ENCODE results near the gene SLC2A4RG. TPM values are rescaled to one million over a fixed set of nuclear protein-coding genes. Genes with fewer than 3 reads are reported as not detected.
A peak's percentile ranks its signal among the peaks of the same experiment; 100 is the strongest.

Gene SLC2A4RG
- total RNA-seq, 1 donor from 2014 or later = 64.1 TPM

GRCh38 chr20:63698739-63699465 is 40.7 kb upstream of the SLC2A4RG start:
- Histone ChIP-seq H3K27me3 (no peaks in the 10 kb centered on the region), H3K4me1 (peaks cover 16% of the 10 kb centered on the region), H3K9me3 (no peaks in the 10 kb centered on the region), H3K4me3 (no peak overlapping the region), H3K27ac (peak overlapping the region; percentile 60), H3K36me3 (peaks cover 20% of the 10 kb centered on the region)
- peak; percentile 2 for ATAC-seq
- TF ChIP-seq, protein P1, sequence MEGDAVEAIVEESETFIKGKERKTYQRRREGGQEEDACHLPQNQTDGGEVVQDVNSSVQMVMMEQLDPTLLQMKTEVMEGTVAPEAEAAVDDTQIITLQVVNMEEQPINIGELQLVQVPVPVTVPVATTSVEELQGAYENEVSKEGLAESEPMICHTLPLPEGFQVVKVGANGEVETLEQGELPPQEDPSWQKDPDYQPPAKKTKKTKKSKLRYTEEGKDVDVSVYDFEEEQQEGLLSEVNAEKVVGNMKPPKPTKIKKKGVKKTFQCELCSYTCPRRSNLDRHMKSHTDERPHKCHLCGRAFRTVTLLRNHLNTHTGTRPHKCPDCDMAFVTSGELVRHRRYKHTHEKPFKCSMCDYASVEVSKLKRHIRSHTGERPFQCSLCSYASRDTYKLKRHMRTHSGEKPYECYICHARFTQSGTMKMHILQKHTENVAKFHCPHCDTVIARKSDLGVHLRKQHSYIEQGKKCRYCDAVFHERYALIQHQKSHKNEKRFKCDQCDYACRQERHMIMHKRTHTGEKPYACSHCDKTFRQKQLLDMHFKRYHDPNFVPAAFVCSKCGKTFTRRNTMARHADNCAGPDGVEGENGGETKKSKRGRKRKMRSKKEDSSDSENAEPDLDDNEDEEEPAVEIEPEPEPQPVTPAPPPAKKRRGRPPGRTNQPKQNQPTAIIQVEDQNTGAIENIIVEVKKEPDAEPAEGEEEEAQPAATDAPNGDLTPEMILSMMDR (IDR thresholded peaks at IDR 0.05) = no peak
- peak; percentile 67 for DNase-seq
- intact Hi-C loops (cut with DNase I) = no loop called here

- TF ChIP-seq, protein P1 (IDR thresholded peaks at IDR 0.05) = no peak
- peak overlapping the region; percentile 60 for H3K27ac ChIP-seq
- H3K36me3 ChIP-seq = peaks cover 22% of the 10 kb centered on the region
- no peaks in the 10 kb centered on the region for H3K27me3 ChIP-seq
- intact Hi-C loops (cut with DNase I) = no loop called here
- DNase-seq = no peak
- H3K4me3 ChIP-seq = no peak overlapping the region
- H3K4me1 ChIP-seq = peaks cover 16% of the 10 kb centered on the region
- no peaks in the 10 kb centered on the region for H3K9me3 ChIP-seq
- ATAC-seq = no peak
Measured at GRCh38 chr20:63699466-63700198, 39.9 kb upstream of the SLC2A4RG start.

DNA sequence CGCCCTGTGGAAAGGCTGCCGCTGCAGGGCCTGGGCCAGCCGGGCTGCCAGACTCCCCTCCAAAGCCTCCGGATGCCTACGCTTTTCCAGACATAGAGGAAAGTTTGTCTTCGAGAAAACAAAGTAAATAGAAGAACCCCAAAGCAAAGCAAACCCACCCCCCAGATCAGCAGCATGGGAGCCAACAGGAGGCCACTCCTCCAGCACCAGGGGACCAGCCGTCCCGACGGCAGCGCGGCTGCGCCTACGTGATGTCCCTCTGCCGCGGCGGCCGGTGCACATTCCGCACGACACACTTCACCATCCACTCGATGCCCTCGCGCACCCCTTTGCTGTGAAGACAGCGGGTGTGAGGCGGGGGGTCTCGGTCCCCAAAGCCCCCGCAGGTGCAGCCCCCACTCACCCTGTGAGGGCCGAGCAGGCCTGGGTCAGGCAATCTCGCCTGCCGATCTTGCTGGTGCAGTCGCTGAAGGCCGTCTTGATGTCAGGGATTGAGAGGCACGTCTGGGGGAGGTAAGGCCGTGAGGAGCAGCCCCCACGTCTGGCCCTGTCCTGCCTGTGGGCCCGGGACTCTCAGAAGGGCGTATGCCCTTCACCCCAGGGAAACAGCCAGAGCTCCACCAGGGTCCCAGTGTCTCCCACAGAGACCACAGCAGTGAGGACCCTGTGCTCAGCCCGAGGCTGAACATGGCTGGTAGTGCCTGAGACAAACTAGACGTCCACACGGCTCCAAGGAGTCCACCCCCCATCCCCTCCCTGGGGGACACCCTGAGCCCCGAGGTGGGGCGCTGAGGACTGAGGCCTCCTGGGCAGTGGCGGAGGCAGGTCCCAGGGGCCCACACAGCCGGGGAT is 39.2 kb upstream of the SLC2A4RG start:
- DNase-seq (peak; percentile 58), ATAC-seq (no peak)
- H3K4me3 ChIP-seq = no peak overlapping the region
- no peaks in the 10 kb centered on the region for H3K9me3 ChIP-seq
- intact Hi-C loops (cut with DNase I) = no loop called here
- no peaks in the 10 kb centered on the region for H3K27me3 ChIP-seq
- TF ChIP-seq, protein P1 (IDR thresholded peaks at IDR 0.05) = no peak
- H3K4me1 ChIP-seq = peaks cover 16% of the 10 kb centered on the region
- H3K36me3 ChIP-seq = peaks cover 22% of the 10 kb centered on the region
- no peak overlapping the region for H3K27ac ChIP-seq

GRCh38 chr20:63701051-63701328 is 38.6 kb upstream of the SLC2A4RG start:
- Histone ChIP-seq H3K27me3 (no peaks in the 10 kb centered on the region), H3K36me3 (peaks cover 25% of the 10 kb centered on the region), H3K27ac (no peak overlapping the region), H3K9me3 (no peaks in the 10 kb centered on the region), H3K4me1 (peaks cover 18% of the 10 kb centered on the region), H3K4me3 (no peak overlapping the region)
- TF ChIP-seq, protein P1 (IDR thresholded peaks at IDR 0.05) = no peak
- DNase-seq (no peak), ATAC-seq (no peak)
- intact Hi-C loops (cut with DNase I) = no loop called here

GRCh38 chr20:63701329-63702035 is 38.1 kb upstream of the SLC2A4RG start:
- intact Hi-C loops (cut with DNase I) = no loop called here
- Histone ChIP-seq H3K36me3 (peaks cover 30% of the 10 kb centered on the region), H3K4me1 (peaks cover 18% of the 10 kb centered on the region), H3K9me3 (no peaks in the 10 kb centered on the region), H3K27ac (no peak overlapping the region), H3K4me3 (no peak overlapping the region), H3K27me3 (no peaks in the 10 kb centered on the region)
- TF ChIP-seq, protein P1 (IDR thresholded peaks at IDR 0.05) = no peak
- peak; percentile 55 for DNase-seq
- no peak for ATAC-seq

Measured in upper lobe of right lung (tissue), 1 donor.